ENCODE measurements around the gene TECR.
A peak's percentile ranks its signal among the peaks of the same experiment; 100 is the strongest.
"Not testable (repeated sequence)": the region's sequence is repeated elsewhere in the genome, so short reads cannot be mapped to it uniquely, and the experiment has no call there.

TECR gene

GRCh38 chr19:14529254-14530004, at the start of gene TECR:
Gene TECR, plus strand, starts transcription at chr19:14529594. Its CDS starts 103 bp downstream, at chr19:14529697.
- peak; percentile 100 for DNase-seq

- peak; percentile 60 for DNase-seq
These were observed 49.3 kb upstream of the TECR start for GRCh38 chr19:14479975-14480699.

DNA sequence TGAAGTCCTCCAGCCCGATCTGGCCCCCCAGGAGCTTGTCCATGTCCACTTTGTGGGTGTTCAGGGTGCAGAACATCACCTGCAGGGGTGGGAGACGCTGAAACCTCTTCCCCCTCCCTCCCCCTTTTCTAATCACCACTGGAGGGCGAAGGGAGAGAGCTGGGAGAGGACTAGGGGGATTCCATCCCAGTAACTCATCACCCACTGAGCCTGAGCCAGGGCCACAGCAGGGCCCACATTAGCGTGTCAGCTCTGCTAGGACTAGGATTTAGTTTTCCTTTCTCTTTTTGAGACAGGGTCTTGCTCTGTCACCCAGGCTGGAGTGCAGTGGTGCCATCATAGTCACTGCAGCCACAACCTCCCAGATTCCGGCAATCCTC, 48.7 kb upstream of the TECR start:
- DNase-seq = no peak

- no peak for DNase-seq
These were observed 47.0 kb upstream of the TECR start for GRCh38 chr19:14482172-14482941.

GRCh38 chr19:14487370-14488125, 41.8 kb upstream of the TECR start:
- DNase-seq = no peak

- DNase-seq = no peak
These were observed 36.5 kb upstream of the TECR start for GRCh38 chr19:14492756-14493337.

DNA sequence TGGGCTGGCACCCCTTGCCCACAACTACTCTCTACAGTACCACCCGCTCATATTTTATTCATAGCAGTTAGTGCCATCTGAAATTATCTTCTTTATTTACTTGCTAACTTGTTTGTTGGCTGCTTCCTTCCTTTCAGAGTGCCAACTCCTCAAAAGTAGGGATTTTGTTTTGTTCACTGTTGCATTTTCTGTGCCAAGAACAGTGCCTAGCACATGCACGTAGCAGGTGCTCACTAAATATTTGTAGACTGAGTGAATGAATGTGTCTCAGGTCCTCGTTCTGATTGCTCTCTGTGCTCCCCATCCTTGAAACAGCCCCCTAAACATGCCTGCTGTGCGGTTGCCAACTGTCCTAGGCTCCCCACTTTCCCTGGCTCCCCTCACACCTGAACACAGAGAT, 35.0 kb upstream of the TECR start:
- no peak for DNase-seq

DNA sequence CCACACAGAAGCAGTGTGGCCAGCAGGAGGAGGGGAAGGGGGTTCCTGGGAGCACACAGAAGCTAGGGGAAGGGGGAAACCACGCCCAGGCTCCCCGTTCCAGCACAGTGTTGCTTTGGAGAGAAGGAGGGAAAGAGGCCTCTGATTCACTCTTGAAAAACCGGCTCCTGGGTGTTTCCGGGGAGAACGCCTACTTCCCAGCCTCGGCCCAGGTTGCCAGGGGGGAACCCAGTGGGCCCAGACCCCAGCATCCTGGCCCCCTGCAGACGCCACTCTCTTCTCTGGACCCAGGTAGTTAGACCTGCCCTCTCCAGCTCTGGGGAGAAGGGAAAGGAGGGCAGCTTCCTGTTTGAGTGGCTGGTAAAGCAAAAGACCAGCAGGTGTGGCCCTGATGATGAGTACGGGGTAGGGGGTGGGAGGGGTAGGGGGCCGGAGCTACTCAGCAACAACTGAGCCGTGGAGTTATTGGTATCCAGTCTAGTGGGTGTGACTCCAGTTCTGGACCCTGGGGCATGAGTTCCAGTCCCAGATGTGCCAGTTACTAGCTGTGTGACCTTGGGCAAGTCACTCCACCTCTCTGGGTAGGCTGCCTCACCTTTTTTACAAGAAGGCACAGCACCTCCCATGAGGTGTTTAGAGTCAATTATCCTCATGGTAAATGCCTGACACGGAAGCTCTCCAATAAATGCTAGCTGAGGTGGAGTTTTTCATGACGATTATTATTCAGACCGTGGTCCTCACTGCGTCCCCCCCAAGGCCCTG, 34.3 kb upstream of the TECR start:
- DNase-seq = no peak

DNA sequence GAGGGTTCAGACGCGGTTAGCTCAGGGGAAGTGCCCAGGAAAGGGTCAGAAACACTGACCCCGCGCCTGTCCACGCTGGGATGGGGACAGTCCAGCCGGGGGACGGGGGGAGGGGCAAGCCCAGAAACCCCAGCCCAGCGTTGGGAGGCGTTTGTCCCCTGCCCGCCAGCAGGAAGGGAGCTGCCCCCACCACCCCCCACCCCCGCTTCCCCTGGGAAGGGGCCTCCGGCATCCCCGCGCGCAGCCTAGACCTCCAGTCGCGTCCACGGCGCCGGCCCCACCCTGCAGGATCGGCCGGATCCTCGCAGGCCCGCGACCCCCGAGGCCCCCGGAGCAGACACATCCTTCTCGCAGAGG, 33.7 kb upstream of the TECR start:
- DNase-seq = no peak

DNA sequence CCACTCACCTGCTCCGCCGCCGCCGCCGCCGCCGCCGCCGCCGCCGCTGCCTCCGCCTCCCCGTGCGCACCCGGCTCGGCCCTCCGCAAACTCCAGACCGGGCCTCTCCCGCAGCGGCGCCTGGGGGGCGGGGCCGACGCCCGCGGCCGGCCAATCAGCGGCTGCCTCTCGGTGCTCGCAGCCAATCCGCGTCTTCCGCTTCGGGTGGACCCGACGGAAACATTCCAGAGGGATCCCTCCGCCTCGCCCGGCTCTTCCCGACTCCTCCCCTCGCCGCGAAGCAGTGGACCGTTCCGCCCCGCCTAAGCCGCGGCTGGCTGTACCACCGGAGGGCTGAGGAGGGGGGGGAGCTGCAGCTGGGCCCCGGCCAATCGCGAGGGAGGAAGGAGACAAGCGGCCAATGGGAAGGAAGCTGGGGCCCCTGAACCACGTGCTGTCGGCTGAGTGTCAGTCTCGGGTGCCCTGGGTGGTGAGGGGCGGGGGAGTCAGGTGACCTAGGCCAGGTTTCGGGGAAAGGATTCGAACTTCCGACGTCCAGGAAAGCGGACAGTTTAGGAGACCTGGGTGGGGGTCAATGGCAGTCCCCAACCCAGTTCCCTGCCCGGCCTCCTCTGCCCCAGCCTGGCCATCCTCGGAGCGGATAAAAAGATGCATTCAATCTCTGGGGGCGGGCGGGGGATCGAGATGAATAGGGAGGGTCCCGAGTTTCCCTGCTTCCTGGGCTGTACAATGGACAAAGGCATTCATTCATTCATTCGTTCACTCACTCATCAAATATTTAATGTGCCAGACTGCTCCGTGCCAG, 33.2 kb upstream of the TECR start, which contains the start of gene GIPC1:
Gene GIPC1 (minus strand): TSS at position 99 of the 805 bp plus-strand sequence. CDS start 13,151 bp downstream, outside the sequence.
- peak; percentile 92 for DNase-seq

GRCh38 chr19:14496834-14497227, 32.6 kb upstream of the TECR start:
- DNase-seq = no peak

DNA sequence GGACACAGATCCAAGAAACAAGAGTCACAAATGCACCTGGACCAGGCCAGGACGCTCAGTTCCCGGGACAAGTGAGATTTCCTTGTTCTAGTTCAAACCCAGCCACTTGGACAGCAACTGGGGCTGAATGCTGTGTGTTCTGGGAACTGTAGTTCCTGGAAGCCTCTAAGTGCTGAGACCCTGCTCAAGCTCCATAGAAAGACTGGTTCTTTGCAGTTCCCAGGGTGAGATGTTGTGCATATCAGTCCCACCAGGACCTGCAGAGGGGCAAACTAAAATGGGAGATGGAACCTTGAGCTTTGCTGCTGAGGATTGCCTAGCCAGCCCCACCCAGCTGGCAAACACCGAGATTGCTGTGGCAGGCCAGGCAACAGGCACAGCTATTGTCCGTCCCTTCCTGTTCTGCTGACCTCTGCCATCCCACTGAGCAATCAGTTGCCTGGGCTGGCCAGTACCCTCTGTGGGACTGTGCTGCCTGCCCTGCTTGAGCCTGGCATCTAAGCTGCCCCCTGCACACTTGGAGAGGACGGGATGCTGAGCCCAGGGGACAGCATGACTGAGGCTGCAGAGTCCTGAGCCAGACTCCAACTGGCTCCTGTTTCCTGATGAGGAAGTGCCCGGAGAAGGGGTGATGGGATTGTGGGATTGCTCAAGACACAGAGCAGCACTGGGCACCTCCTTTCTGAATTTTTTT, 32.0 kb upstream of the TECR start:
- no peak for DNase-seq

DNA sequence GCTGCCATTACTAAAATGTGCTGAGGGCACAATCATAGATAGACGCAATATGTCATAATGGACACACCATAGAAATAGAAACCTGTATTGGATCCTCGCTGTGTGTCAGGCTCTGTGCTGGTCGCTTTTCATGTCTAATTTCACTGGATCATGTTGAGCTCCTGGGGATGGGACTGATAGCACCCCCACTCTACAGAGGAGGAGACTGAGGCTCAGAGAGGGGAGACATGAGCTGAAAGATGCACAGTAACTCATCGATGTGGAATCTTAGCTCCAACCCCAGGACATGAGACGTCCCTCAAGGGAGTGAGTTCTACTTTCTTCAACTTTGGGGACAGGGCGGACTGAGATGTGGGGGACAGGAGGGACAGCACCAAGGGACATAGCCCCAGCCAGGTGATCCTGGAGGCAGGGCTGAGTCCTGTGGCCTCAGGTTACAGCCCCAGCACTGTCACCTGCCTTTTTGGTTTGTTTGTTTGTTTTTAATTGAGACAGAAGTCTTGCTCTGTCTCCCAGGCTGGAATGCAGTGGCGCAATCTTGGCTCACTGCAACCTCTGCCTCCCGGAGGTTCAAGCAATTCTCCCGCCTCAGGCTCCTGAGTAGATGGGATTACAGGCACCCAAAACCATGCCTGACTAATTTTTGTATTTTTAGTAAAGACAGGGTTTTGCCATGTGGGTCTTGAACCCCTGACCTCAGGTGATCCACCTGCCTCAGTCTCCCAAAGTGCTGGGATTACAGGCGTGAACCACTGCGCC, 26.9 kb upstream of the TECR start:
- no peak for DNase-seq

DNA sequence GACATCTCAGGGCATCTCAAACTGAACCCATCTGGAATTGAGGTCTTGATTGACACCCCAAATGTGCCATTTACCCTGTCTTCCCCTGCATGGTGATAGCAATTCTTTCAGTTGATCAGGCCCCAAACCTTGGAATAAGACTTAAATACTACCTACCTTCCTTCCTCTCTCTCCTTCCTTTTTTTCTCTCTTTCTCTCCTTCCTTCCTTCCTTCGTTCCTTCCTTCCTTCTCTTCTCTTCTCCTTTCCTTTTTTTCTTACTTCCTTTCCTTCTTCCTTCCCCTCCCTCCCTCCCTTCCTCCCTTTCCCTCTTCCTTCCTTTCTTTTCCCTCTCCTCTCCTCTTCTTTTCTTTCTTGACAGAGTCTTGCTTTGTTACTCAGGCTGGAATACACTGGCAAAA, 26.1 kb upstream of the TECR start:
- no peak for DNase-seq

- not testable (repeated sequence) for DNase-seq
These were observed 24.8 kb upstream of the TECR start for GRCh38 chr19:14504575-14504974.

GRCh38 chr19:14505488-14506239, 23.7 kb upstream of the TECR start:
- peak; percentile 39 for DNase-seq

DNA sequence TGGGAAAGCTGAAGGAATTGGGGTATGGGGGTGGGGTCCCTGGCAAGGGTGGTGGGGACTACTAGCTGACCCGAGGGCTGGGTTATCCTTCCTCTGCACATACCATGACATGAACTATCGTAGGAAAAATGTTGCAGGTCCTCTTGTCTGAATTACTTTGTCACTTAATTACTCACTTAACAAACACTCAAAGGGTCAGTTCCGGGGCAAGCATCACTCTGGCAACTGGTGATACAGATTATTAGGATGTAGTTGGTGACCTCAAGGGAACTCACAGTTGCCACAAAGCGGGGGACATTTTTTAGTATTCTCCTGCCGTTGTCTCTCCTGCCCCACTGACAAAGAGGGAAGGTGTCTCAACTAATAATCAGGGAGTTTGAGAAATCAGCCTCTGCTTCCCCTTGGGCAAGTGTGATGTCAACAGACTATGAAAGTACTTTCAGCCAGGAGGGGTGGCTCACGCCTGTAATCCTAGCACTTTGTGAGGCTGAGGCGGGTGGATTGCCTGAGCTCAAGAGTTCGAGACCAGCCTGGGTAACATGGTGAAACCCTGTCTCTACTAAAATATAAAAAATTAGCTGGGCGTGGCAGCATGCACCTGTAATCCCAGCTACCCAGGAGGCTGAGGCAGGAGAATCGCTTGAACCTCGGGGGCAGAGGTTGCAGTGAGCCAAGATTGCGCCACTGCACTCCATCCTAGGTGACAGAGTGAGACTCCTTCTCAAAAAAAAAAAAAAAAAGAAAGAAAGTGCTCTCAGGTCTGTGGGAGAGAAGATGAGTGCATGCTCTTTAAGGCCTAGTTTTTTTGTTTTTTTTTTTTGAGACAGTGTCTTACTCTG, 21.5 kb upstream of the TECR start:
- DNase-seq = no peak

All from GDM1 (cell line).